Medulla oblongata (tissue), 1 donor: ENCODE results near the gene TTI1.
"Not testable (repeated sequence)": the region's sequence is repeated elsewhere in the genome, so short reads cannot be mapped to it uniquely, and the experiment has no call there.

ENCODE experiments used
- DNase-seq: peaks from one replicate; pipeline ENCODE4 v3.0.0-alpha.2; 2015; ENCODE audit errors: extremely low spot score

The TTI1 gene

GRCh38 chr20:37968841-37969401 lies 64.3 kb downstream of the TTI1 start:
- DNase-seq: no peak

- DNase-seq: not testable (repeated sequence)
These were observed 69.8 kb downstream of the TTI1 start for GRCh38 chr20:37963483-37963882.

- DNase-seq: no peak
These were observed 72.2 kb downstream of the TTI1 start for GRCh38 chr20:37961066-37961465.

GRCh38 chr20:37958856-37959520 lies 74.3 kb downstream of the TTI1 start:
- no peak for DNase-seq

- DNase-seq: no peak
These were observed 77.1 kb downstream of the TTI1 start for GRCh38 chr20:37956107-37956585.

GRCh38 chr20:37955511-37955910 lies 77.7 kb downstream of the TTI1 start:
- no peak for DNase-seq

- DNase-seq: no peak
These were observed 78.6 kb downstream of the TTI1 start for GRCh38 chr20:37954626-37955025.

- no peak for DNase-seq
These were observed 79.1 kb downstream of the TTI1 start for GRCh38 chr20:37954190-37954589.

- DNase-seq: no peak
These were observed 84.3 kb downstream of the TTI1 start for GRCh38 chr20:37948956-37949355.

GRCh38 chr20:37947943-37948342 lies 85.3 kb downstream of the TTI1 start:
- no peak for DNase-seq

- DNase-seq: no peak
These were observed 86.3 kb downstream of the TTI1 start for GRCh38 chr20:37946946-37947345.

- DNase-seq: no peak
These were observed 88.1 kb downstream of the TTI1 start for GRCh38 chr20:37945091-37945547.

GRCh38 chr20:37944456-37944981 lies 88.7 kb downstream of the TTI1 start:
- no peak for DNase-seq

- DNase-seq: no peak
These were observed 89.5 kb downstream of the TTI1 start for GRCh38 chr20:37943501-37944455.

- DNase-seq: no peak
These were observed 90.2 kb downstream of the TTI1 start for GRCh38 chr20:37943033-37943432.

GRCh38 chr20:37941992-37942391 lies 91.3 kb downstream of the TTI1 start:
- DNase-seq: no peak

GRCh38 chr20:37941332-37941731 lies 91.9 kb downstream of the TTI1 start:
- DNase-seq: no peak

GRCh38 chr20:37940858-37941257 lies 92.4 kb downstream of the TTI1 start:
- DNase-seq: no peak

- no peak for DNase-seq
These were observed 93.3 kb downstream of the TTI1 start for GRCh38 chr20:37939701-37940560.

GRCh38 chr20:37938954-37939353 lies 94.3 kb downstream of the TTI1 start:
- DNase-seq: no peak

- DNase-seq: no peak
These were observed 95.0 kb downstream of the TTI1 start for GRCh38 chr20:37938181-37938750.
